T-helper 17 cell (primary cell): Measurements from ENCODE around the gene CDK11B. TPM values are rescaled to one million over a fixed set of nuclear protein-coding genes. Genes with fewer than 3 reads are reported as not detected.
"Not testable (repeated sequence)": the region's sequence is repeated elsewhere in the genome, so short reads cannot be mapped to it uniquely, and the experiment has no call there.

Experiments
- ATAC-seq: fragments of 150-1000 bp; cut with Tn5 transposase; 2 replicates; pipeline ENCODE4 v1.10.0; 2021; ENCODE audit warnings: mild to moderate bottlenecking, moderate library complexity
- DNase-seq, 3 donors: peaks; one replicate each; pipeline versions ENCODE4 v3.0.0 to v3.0.0-alpha.2; 2020 to 2021
- H3K9me3 ChIP-seq: one replicate; pipeline ENCODE4 v1.7.0; 2013; ENCODE audit warnings: low read length, mild to moderate bottlenecking; ENCODE audit not compliant: control insufficient read depth, poor library complexity, severe bottlenecking
- H3K27ac Mint-ChIP-seq: one replicate; pipeline ENCODE4 v1.8.0; 2022; ENCODE audit warnings: mild to moderate bottlenecking, moderate library complexity, mixed read lengths
- H3K27me3 Mint-ChIP-seq: one replicate; pipeline ENCODE4 v1.8.0; 2022; ENCODE audit warnings: mixed read lengths
- H3K36me3 Mint-ChIP-seq: one replicate; pipeline ENCODE4 v1.8.0; 2022; ENCODE audit warnings: low read depth, mixed read lengths
- H3K4me1 Mint-ChIP-seq: one replicate; pipeline ENCODE4 v1.8.0; 2022; ENCODE audit warnings: mild to moderate bottlenecking, mixed read lengths
- H3K4me3 Mint-ChIP-seq: one replicate; pipeline ENCODE4 v1.8.0; 2022; ENCODE audit warnings: mild to moderate bottlenecking, moderate library complexity, mixed read lengths
- total RNA-seq, 4 donors: library from RNA in 2 of 4; stranded (reverse) in 2 of 4; gene quantifications; one replicate each; pipeline ENCODE4 v1.2.3 and lab custom pipeline; 2022 to 2026

CDK11B gene
- total RNA-seq, 2 donors from 2014 or later = 43.9 to 49.8 TPM

DNA sequence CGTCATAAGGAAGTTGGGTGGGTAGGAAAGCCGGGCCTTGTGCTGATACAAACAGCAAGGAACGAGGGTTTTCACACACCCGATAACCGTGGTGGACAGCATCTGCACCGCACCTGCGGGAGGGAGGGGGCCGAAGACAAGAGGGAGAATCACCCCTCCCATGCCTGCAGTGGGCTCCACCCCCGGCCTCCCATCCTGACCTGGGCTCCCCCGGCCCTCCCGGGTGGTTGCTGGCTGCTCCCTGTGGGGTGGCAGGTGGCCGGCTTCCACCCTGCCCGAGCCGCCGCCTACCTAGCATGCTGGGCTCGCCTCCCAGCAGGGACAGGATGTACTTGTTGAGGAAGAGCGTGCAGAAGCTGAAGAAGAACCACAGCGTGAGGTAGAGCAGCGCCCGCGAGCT is 17.3 kb upstream of the CDK11B start:
- H3K36me3 Mint-ChIP-seq, H3K27ac Mint-ChIP-seq, H3K4me3 Mint-ChIP-seq, H3K27me3 Mint-ChIP-seq, DNase-seq, H3K9me3 ChIP-seq, ATAC-seq: not testable (repeated sequence)
- peaks cover 18% of the 10 kb centered on the region for H3K4me1 Mint-ChIP-seq

DNA sequence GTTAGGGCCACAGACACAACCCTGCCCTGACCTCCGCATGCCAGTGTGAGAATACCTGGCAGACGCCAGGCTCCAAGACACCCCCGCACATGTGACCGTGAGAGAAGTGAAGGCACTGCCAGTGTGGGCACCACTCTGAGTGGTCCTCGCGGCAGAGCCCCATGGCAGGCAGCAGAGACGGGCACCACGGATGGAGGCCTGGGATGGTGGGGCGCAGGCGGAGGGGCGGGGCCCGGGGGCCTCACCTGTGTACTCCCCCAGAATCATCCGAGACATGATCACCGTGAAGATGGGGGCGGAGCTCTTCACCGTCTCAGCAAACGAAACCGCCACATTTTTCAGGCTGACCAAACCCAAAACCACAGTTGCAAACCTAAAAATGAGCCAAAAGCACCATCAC is 16.4 kb upstream of the CDK11B start:
- not testable (repeated sequence) for H3K9me3 ChIP-seq, H3K27me3 Mint-ChIP-seq, H3K4me3 Mint-ChIP-seq, H3K36me3 Mint-ChIP-seq, ATAC-seq, DNase-seq, H3K27ac Mint-ChIP-seq
- peaks cover 16% of the 10 kb centered on the region for H3K4me1 Mint-ChIP-seq

GRCh38 chr1:1674806-1675205 is 16.0 kb upstream of the CDK11B start:
- not testable (repeated sequence) for H3K9me3 ChIP-seq, H3K27ac Mint-ChIP-seq, H3K4me3 Mint-ChIP-seq, H3K36me3 Mint-ChIP-seq, DNase-seq, ATAC-seq, H3K27me3 Mint-ChIP-seq
- peaks cover 19% of the 10 kb centered on the region for H3K4me1 Mint-ChIP-seq

DNA sequence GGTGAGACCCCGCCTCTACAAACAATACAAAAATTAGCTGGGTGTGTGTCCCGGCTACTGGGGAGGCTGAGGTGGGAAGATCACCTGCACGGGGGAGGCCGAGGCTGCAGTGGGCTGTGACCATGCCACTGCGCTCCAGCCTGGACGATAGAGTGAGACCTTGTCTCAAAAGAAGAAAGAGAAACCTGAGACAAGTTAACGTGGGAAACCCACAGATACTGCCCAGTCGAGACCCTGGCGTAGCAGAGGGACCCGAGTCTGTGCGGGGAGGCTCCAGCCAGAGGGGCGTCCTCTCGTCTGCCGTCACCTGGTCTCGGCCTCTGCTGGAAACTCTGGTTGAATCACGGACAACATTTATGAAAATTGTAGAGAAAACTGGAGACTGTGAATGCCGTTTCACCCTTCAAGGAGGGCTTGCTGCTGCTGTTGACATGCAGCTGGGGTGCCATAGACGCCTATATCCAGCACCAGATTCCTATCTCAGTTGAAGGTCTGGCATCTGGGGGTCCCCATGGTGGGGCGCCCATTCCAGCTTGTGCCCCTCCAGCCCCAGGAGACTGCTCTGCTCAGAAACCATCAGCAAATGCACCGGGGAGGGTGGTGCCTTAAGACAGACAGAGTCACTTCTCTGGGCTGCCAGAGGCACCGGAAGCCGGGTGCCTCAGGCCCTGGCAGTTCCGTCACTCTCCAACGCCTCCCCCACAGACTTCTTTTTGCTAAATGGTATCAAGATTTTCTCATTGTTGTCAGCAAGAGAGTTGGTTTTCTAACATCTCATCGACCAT is 13.6 kb upstream of the CDK11B start:
- Mint-ChIP-seq H3K27me3 (no peaks in the 10 kb centered on the region), H3K36me3 (no peaks in the 10 kb centered on the region), H3K4me1 (peaks cover 2% of the 10 kb centered on the region), H3K4me3 (no peak overlapping the region), H3K27ac (peak overlapping the region; percentile 41)
- ATAC-seq (no peak), DNase-seq (no peak)
- H3K9me3 ChIP-seq = no peaks in the 10 kb centered on the region

GRCh38 chr1:1671365-1672119 is 12.7 kb upstream of the CDK11B start:
- Mint-ChIP-seq H3K36me3 (no peaks in the 10 kb centered on the region), H3K27me3 (no peaks in the 10 kb centered on the region), H3K4me3 (no peak overlapping the region), H3K27ac (no peak overlapping the region), H3K4me1 (peaks cover 2% of the 10 kb centered on the region)
- DNase-seq (no peak), ATAC-seq (no peak)
- no peaks in the 10 kb centered on the region for H3K9me3 ChIP-seq

DNA sequence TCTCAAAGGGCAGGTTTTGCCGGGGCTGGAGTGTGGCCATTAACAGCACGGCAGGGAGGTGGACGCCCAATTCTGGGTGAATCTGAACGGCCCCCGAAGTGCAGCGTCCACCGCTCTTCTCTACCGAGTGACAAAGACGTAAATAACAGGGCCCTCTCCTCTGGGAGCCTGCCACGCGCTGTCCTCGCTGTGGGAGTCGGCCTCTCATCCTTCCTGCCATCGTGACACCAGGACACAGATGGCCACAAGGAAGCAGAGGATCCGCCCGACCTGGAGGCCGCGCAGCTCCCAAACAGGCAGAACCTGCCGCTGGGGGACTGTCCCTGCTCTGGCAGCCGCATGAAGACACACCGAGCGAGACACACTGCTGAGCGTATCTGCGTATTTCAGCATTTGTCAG is 12.1 kb upstream of the CDK11B start:
- Mint-ChIP-seq H3K27ac (no peak overlapping the region), H3K27me3 (no peaks in the 10 kb centered on the region), H3K4me1 (peaks cover 2% of the 10 kb centered on the region), H3K36me3 (no peaks in the 10 kb centered on the region), H3K4me3 (no peak overlapping the region)
- H3K9me3 ChIP-seq = no peaks in the 10 kb centered on the region
- DNase-seq (no peak), ATAC-seq (no peak)

DNA sequence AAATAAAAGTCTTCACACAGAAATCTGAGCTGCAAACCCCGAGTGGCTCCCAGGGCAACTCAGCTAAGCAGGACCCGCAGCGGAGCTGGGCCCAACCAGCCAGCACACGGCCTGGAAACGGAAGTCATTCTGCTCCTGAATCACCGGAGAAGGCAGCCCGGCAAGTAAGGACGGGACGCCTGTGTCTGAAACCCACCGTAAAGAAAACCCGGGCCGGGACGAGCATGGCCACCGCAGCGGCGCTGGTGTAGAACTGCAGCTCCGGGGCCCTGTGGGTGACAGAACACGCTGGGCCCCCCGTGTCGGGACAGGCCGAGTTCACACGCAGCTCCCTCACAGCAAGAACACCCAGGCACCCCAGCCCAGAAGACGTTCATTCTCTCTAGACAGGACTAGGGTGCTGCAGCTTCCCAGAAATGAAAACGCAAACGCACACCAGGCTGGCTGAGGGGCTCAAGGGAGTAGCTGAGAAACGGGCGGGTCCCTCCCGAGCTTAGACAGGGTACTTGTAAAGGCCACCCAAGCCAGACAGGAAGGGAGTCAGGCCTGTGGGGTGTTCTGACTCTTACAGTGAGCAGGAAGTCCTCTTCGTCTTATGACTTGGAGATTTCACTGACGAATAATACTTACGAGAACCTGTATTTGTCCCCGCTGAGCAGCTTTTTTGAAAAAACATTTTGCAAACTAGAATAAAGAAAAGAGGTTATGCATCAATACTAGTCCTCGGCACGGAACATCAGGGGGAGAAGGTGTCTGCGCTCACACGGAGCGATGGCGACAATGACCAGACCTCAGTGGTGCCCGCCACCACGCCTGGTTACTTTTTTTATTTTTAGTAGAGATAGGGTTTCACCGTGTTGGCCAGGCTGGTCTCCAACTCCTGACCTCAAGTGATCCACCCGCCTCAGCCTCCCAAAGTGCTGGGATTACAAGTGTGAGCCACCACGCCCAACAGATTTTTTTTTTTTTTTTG is 10.9 kb upstream of the CDK11B start:
- Mint-ChIP-seq H3K27me3 (no peaks in the 10 kb centered on the region), H3K36me3 (no peaks in the 10 kb centered on the region), H3K27ac (no peak overlapping the region), H3K4me3 (no peak overlapping the region), H3K4me1 (peaks cover 2% of the 10 kb centered on the region)
- DNase-seq (no peak), ATAC-seq (no peak)
- H3K9me3 ChIP-seq = no peaks in the 10 kb centered on the region

DNA sequence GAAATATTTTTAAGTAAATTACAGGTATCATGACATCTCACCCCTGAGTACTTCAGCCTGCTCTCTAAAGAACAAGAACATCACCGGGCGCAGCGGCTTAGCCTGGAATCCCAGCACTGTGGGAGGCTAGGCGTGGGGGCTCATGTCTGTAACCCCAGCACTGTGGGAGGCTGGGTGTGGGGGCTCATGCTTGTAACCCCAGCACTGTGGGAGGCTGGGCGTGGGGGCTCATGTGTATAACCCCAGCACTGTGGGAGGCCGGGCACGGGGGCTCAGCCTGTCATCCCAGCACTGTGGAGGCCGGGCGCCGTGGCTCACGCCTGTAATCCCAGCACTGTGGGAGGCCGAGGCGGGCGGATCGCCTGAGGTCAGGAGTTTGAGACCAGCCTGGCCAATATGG is 7.7 kb upstream of the CDK11B start:
- DNase-seq (no peak), ATAC-seq (no peak)
- H3K36me3 Mint-ChIP-seq = no peaks in the 10 kb centered on the region
- H3K4me1 Mint-ChIP-seq = peaks cover 6% of the 10 kb centered on the region
- no peaks in the 10 kb centered on the region for H3K9me3 ChIP-seq
- H3K27ac Mint-ChIP-seq = no peak overlapping the region
- no peaks in the 10 kb centered on the region for H3K27me3 Mint-ChIP-seq
- no peak overlapping the region for H3K4me3 Mint-ChIP-seq

GRCh38 chr1:1665815-1666251 is 7.0 kb upstream of the CDK11B start:
- Mint-ChIP-seq H3K27me3 (no peaks in the 10 kb centered on the region), H3K4me3 (no peak overlapping the region), H3K36me3 (no peaks in the 10 kb centered on the region)

DNA sequence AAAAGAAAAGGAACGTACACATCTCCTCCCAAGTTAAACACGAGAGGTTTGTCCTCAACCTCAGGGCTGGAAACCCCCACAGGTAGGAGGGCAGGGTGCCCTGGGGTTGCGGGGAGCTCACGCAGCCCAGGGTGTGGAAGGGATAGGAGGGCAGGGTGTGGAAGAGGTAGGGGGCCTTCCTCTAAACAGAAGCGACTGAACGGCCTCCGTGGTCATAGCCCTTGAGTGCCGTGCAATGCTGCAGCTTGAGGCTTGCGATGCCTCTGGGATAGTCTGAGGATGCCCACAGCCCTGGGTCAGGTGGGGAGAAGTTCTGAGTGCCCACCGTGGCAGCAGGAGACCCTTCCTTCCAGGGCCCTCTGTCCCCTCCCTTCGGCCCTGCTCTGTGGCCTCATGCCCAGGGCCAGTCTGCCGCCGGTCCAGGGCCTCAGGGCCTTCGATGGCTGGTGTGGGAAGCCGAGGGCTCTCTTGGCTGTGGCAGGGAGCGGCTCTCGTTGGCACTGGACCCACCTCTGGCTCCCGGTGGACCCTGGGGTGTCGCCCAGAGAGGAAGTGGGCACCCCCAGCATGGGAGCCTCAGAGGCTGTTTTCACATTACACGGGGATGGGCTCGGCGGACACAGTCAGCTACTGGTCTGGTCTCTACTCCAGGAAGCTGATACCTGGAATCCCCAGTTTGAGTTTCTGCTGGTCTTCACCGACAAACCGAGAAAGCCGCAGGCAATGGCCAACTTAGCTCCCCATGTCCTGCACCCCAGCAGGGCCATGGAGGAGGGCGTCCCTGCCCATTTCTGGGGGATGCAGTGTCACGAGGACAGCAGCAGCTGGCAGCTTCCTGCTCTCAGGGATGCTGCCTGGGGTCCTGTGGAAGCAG is 6.4 kb upstream of the CDK11B start:
- no peaks in the 10 kb centered on the region for H3K36me3 Mint-ChIP-seq
- DNase-seq (no peak), ATAC-seq (no peak)
- H3K27me3 Mint-ChIP-seq = no peaks in the 10 kb centered on the region
- H3K4me1 Mint-ChIP-seq = peaks cover 6% of the 10 kb centered on the region
- no peak overlapping the region for H3K4me3 Mint-ChIP-seq
- H3K27ac Mint-ChIP-seq = no peak overlapping the region
- H3K9me3 ChIP-seq = no peaks in the 10 kb centered on the region

More at GRCh38 chr1:1665815-1666251, 7.0 kb upstream of the CDK11B start:
- no peak for ATAC-seq
- no peak for DNase-seq
- H3K9me3 ChIP-seq = no peaks in the 10 kb centered on the region
- peaks cover 6% of the 10 kb centered on the region for H3K4me1 Mint-ChIP-seq
- no peak overlapping the region for H3K27ac Mint-ChIP-seq

GRCh38 chr1:1664318-1664717 is 5.5 kb upstream of the CDK11B start:
- H3K4me3 Mint-ChIP-seq, H3K27ac Mint-ChIP-seq: not testable (repeated sequence)

GRCh38 chr1:1662830-1663560 is 4.2 kb upstream of the CDK11B start:
- H3K4me3 Mint-ChIP-seq = peak overlapping the region; percentile 73
- peak overlapping the region; percentile 88 for H3K27ac Mint-ChIP-seq
- ATAC-seq, H3K36me3 Mint-ChIP-seq, DNase-seq, H3K27me3 Mint-ChIP-seq, H3K9me3 ChIP-seq, H3K4me1 Mint-ChIP-seq: not testable (repeated sequence)

More at GRCh38 chr1:1664318-1664717, 5.5 kb upstream of the CDK11B start:
- ATAC-seq, H3K4me1 Mint-ChIP-seq, DNase-seq, H3K36me3 Mint-ChIP-seq, H3K9me3 ChIP-seq, H3K27me3 Mint-ChIP-seq: not testable (repeated sequence)
